DND-41 (cell line): ENCODE measurements around the gene FHOD3.

Experiments
- CTCF ChIP-seq: IDR thresholded peaks from 2 replicates; pipeline ENCODE4 v1.5.1; 2012; ENCODE audit warnings: borderline replicate concordance, low read length, moderate library complexity, mild to moderate bottlenecking; ENCODE audit not compliant: poor library complexity, severe bottlenecking; ENCODE audit errors: extremely low read depth
- EZH2 ChIP-seq: IDR thresholded peaks from 3 replicates; pipeline ENCODE4 v1.6.1; 2012; ENCODE audit warnings: borderline replicate concordance, low read depth, mild to moderate bottlenecking, moderate library complexity, low read length, inconsistent platforms; ENCODE audit not compliant: severe bottlenecking

DNA sequence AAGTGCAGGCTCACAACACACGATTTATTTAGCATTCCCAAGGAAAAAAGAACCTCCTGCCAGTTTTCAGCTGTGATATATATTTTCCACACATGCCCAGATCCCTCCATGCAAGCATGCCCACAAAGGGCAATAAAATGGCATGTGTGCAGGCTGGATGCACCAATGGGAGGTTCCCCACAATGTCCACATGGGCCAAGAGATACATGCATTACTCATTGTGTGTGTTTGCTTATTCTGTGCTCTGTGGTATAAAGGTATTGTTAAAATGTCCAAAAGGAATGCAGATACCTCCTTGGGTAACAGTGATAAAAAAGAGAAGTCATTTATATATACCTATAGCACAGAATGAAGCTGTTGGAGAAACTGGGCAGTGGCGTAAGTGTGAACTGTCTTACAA, 207.4 kb downstream of the FHOD3 start:
- TF ChIP-seq CTCF (no peak), EZH2 (no peak)
